ENCODE data around the gene CAMTA1. TPM values are rescaled to one million over a fixed set of nuclear protein-coding genes. Genes with fewer than 3 reads are reported as not detected.

The CAMTA1 gene
- total RNA-seq, 1 donor from 2014 or later: 268 TPM

- H3K27ac Mint-ChIP-seq: no peak overlapping the region
- Histone ChIP-seq H3K9me3 (ENCODE audit: low read depth) (peaks cover 8% of the 10 kb centered on the region), H3F3A (ENCODE audit: low read depth) (no peaks in the 10 kb centered on the region), H3K4me1 (no peaks in the 10 kb centered on the region), H3K9ac (no peak overlapping the region), H3K27me3 (no peaks in the 10 kb centered on the region), H3K4me3 (no peak overlapping the region), H3K36me3 (no peaks in the 10 kb centered on the region), H2AFZ (replicated peaks) (no peak overlapping the region), H3K4me2 (no peak overlapping the region), H4K20me1 (ENCODE audit: low read depth) (no peaks in the 10 kb centered on the region), H3K27ac (no peak overlapping the region), H3K79me2 (ENCODE audit: low read depth) (no peaks in the 10 kb centered on the region)
- H3K4me1 Mint-ChIP-seq: peaks cover 14% of the 10 kb centered on the region
- H3K36me3 Mint-ChIP-seq: no peaks in the 10 kb centered on the region
- H3K27me3 Mint-ChIP-seq (ENCODE audit: insufficient read depth, low read depth): peaks cover 5% of the 10 kb centered on the region
- no peak overlapping the region for H3K4me3 Mint-ChIP-seq
- peaks cover 27% of the 10 kb centered on the region for H3K9me3 Mint-ChIP-seq
- no peak for DNase-seq (ENCODE audit: low spot score)
- TF ChIP-seq EZH2 (IDR thresholded peaks at IDR 0.05) (no peak), CTCF (IDR thresholded peaks at IDR 0.05) (no peak), EZH2phosphoT487 (IDR thresholded peaks at IDR 0.05) (no peak)
Measured at GRCh38 chr1:7400566-7400965, 615.3 kb downstream of the CAMTA1 start.

DNA sequence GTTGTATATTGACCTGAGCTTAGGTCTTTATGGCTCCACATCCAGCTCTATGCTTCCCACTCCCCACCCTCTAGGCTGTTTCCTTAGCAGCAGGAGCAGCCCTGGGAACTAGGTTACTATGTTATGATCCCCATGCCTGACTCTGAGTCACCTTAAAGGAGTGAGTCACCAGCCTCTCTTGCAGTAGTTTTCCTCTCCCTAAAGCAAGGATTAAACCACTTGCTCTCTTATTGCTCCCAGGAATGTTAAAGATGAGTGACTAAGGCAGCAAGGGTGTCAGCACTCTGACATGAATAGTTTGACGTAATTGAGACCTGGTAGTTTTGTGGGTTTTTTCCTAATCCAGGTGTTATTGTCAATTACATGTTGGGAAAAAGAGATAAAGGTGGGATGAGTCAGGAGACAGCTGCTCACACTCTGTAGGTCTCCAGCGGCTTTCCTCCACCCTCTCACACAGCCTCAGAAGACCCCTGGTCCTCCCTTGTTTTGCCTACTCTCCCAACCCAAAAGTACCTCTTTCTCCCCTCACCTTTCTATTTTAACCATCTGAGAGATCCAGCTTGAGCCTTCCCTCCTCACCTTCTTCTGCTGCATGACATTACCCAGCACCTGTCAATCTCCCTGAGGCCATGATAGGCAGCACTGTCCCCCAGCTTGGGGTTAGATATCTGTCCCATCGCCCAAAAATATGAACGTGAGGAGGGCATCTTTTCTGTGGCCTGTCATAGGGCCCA lies 616.7 kb downstream of the CAMTA1 start:
- Mint-ChIP-seq H3K9me3 (peaks cover 16% of the 10 kb centered on the region), H3K27ac (no peak overlapping the region), H3K4me3 (no peak overlapping the region), H3K4me1 (peaks cover 14% of the 10 kb centered on the region), H3K36me3 (no peaks in the 10 kb centered on the region), H3K27me3 (ENCODE audit: insufficient read depth, low read depth) (peaks cover 7% of the 10 kb centered on the region)
- Histone ChIP-seq H3K9ac (no peak overlapping the region), H2AFZ (replicated peaks) (no peak overlapping the region), H3K4me1 (no peaks in the 10 kb centered on the region), H3K9me3 (ENCODE audit: low read depth) (peaks cover 7% of the 10 kb centered on the region), H3F3A (ENCODE audit: low read depth) (no peaks in the 10 kb centered on the region), H3K36me3 (no peaks in the 10 kb centered on the region), H3K27me3 (no peaks in the 10 kb centered on the region), H3K4me2 (no peak overlapping the region), H3K79me2 (ENCODE audit: low read depth) (no peaks in the 10 kb centered on the region), H4K20me1 (ENCODE audit: low read depth) (no peaks in the 10 kb centered on the region), H3K27ac (no peak overlapping the region), H3K4me3 (no peak overlapping the region)
- no peak for DNase-seq (ENCODE audit: low spot score)
- TF ChIP-seq EZH2 (IDR thresholded peaks at IDR 0.05): no peak
- TF ChIP-seq CTCF (IDR thresholded peaks at IDR 0.05): no peak
- no peak for TF ChIP-seq EZH2phosphoT487 (IDR thresholded peaks at IDR 0.05)

DNA sequence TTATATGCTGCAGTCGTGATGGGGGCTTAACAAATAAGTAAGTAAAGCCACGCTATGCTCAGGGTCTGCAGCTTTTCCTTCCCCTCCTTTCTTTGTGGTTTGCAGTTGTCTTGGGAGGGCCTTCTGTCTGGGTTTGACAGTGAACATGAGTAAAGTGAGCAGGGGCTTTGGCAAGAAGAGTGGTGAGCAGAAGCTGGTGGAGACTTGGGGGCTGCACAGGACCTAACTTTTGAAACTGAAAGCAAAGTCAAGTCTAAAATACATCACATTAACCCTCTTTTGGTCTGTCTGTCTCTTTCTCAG lies 617.2 kb downstream of the CAMTA1 start:
- H3K9me3 ChIP-seq (ENCODE audit: low read depth): peaks cover 7% of the 10 kb centered on the region
- H2AFZ ChIP-seq (replicated peaks): no peak overlapping the region
- H3K9ac ChIP-seq: no peak overlapping the region
- H3K4me2 ChIP-seq: no peak overlapping the region
- H3K27me3 ChIP-seq: no peaks in the 10 kb centered on the region
- peaks cover 11% of the 10 kb centered on the region for H3K9me3 Mint-ChIP-seq
- no peak overlapping the region for H3K27ac ChIP-seq
- no peak overlapping the region for H3K4me3 ChIP-seq
- H3K79me2 ChIP-seq (ENCODE audit: low read depth): no peaks in the 10 kb centered on the region
- H3K4me1 ChIP-seq: no peaks in the 10 kb centered on the region
- no peaks in the 10 kb centered on the region for H3K36me3 ChIP-seq
- no peaks in the 10 kb centered on the region for H3F3A ChIP-seq (ENCODE audit: low read depth)
- no peaks in the 10 kb centered on the region for H4K20me1 ChIP-seq (ENCODE audit: low read depth)
- no peak for TF ChIP-seq EZH2 (IDR thresholded peaks at IDR 0.05)
- TF ChIP-seq EZH2phosphoT487 (IDR thresholded peaks at IDR 0.05): no peak
- TF ChIP-seq CTCF (IDR thresholded peaks at IDR 0.05): no peak
- H3K4me1 Mint-ChIP-seq: peaks cover 14% of the 10 kb centered on the region
- DNase-seq (ENCODE audit: low spot score): no peak
- no peaks in the 10 kb centered on the region for H3K36me3 Mint-ChIP-seq
- H3K27me3 Mint-ChIP-seq (ENCODE audit: insufficient read depth, low read depth): peaks cover 7% of the 10 kb centered on the region
- H3K4me3 Mint-ChIP-seq: no peak overlapping the region
- H3K27ac Mint-ChIP-seq: no peak overlapping the region

Data from neural progenitor cell (in vitro differentiated cells).